HEK293 (cell line): ENCODE measurements around the gene NFKB1.

Experiments
- CTCF ChIA-PET: fragments of 350-600 bp; formaldehyde crosslinking; extraction: SDS; loops from one replicate; lab custom pipeline; 2021; ENCODE audit warnings: antibody characterized with exemption; lab: Yijun Ruan, JAX
- POLR2A ChIA-PET: fragments of 300-600 bp; formaldehyde crosslinking; extraction: SDS; loops from one replicate; lab custom pipeline; 2020; ENCODE audit warnings: antibody characterized with exemption, inconsistent platforms; lab: Yijun Ruan, JAX
- H3K27ac ChIP-seq: fragments of 200-500 bp; sonication (Bioruptor generic); 2 replicates; pipeline ENCODE4 v1.5.1; 2014; ENCODE audit warnings: low read depth, low read length, control low read depth, inconsistent platforms; ENCODE audit errors: extremely low read depth
- H3K36me3 ChIP-seq, 2 experiments: fragments of 200-500 bp in 1 of 2; sonication (Bioruptor generic) in 1 of 2; 1 replicate in 1 of 2; 2 replicates in 1 of 2; pipeline ENCODE4 v1.5.1; 2014 to 2017; ENCODE audit warnings: inconsistent platforms in 2 of 2, low read length in 2 of 2; ENCODE audit not compliant: control insufficient read depth in 2 of 2, insufficient read depth in 1 of 2
- H3K4me1 ChIP-seq: fragments of 200-500 bp; sonication (Bioruptor generic); 2 replicates; pipeline ENCODE4 v1.5.1; 2014; ENCODE audit warnings: mild to moderate bottlenecking, low read length, inconsistent platforms; ENCODE audit not compliant: control insufficient read depth, insufficient read depth
- H3K4me3 ChIP-seq: 2 replicates; pipeline ENCODE4 v1.5.1; 2011; ENCODE audit warnings: low read depth, mild to moderate bottlenecking, control low read depth, low read length, moderate library complexity
- H3K9me3 ChIP-seq: fragments of 200-500 bp; sonication (Bioruptor generic); 2 replicates; pipeline ENCODE4 v1.5.1; 2014; ENCODE audit warnings: low read depth, low read length, inconsistent platforms; ENCODE audit not compliant: control insufficient read depth, insufficient read depth
- BCL11B ChIP-seq: fragments of 450-650 bp; formaldehyde crosslinking; IDR thresholded peaks from 2 replicates; pipeline ENCODE4 v1.5.1; 2016; ENCODE audit warnings: low read depth, missing biosample characterization, missing genetic modification characterization
- GFI1B ChIP-seq: fragments of 450-650 bp; formaldehyde crosslinking; IDR thresholded peaks from 2 replicates; pipeline ENCODE4 v1.5.1; 2016; ENCODE audit warnings: missing biosample characterization, missing genetic modification characterization
- GLIS2 ChIP-seq: fragments of 450-650 bp; formaldehyde crosslinking; IDR thresholded peaks from 2 replicates; pipeline ENCODE4 v1.5.1; 2016; ENCODE audit warnings: missing biosample characterization, missing genetic modification characterization
- HOXD13 ChIP-seq: sonication (generic); formaldehyde crosslinking; IDR thresholded peaks from 2 replicates; pipeline ENCODE4 v1.8.0; 2022; ENCODE audit warnings: missing genetic modification reagents, borderline replicate concordance
- KLF1 ChIP-seq: fragments of 450-650 bp; formaldehyde crosslinking; IDR thresholded peaks from 2 replicates; pipeline ENCODE4 v1.5.1; 2016; ENCODE audit warnings: missing biosample characterization, missing genetic modification characterization
- KLF9 ChIP-seq: fragments of 450-650 bp; formaldehyde crosslinking; IDR thresholded peaks from 2 replicates; pipeline ENCODE4 v1.5.1; 2016; ENCODE audit warnings: missing biosample characterization, missing genetic modification characterization, low read depth
- PRDM2 ChIP-seq: fragments of 450-650 bp; formaldehyde crosslinking; IDR thresholded peaks from 2 replicates; pipeline ENCODE4 v1.5.1; 2016; ENCODE audit warnings: missing biosample characterization, missing genetic modification characterization, borderline replicate concordance
- SETDB1 ChIP-seq: IDR thresholded peaks from one replicate; pipeline ENCODE4 v1.6.1; 2017; ENCODE audit warnings: mild to moderate bottlenecking, low read length, moderate library complexity, mixed read lengths; ENCODE audit not compliant: insufficient read length
- SP2 ChIP-seq: fragments of 450-650 bp; formaldehyde crosslinking; IDR thresholded peaks from 2 replicates; pipeline ENCODE4 v1.5.1; 2016; ENCODE audit warnings: missing biosample characterization, missing genetic modification characterization
- ZNF121 ChIP-seq: fragments of 450-650 bp; formaldehyde crosslinking; IDR thresholded peaks from 2 replicates; pipeline ENCODE4 v1.5.1; 2016; ENCODE audit warnings: missing biosample characterization, missing genetic modification characterization
- ZNF510 ChIP-seq: fragments of 450-650 bp; formaldehyde crosslinking; IDR thresholded peaks from 2 replicates; pipeline ENCODE4 v1.5.1; 2018; ENCODE audit warnings: mild to moderate bottlenecking, missing genetic modification characterization, missing biosample characterization; ENCODE audit not compliant: insufficient replicate concordance
- ZNF518A ChIP-seq: fragments of 450-650 bp; formaldehyde crosslinking; conservative IDR thresholded peaks from 2 replicates; pipeline ENCODE4 v1.5.1; 2016; ENCODE audit warnings: low read depth, missing biosample characterization, missing genetic modification characterization
- ZNF549 ChIP-seq: fragments of 450-650 bp; IDR thresholded peaks from 2 replicates; pipeline ENCODE4 v1.5.1; 2018; ENCODE audit warnings: missing biosample characterization, missing genetic modification characterization, mild to moderate bottlenecking, inconsistent platforms, moderate library complexity
- ZNF558 ChIP-seq: fragments of 450-650 bp; formaldehyde crosslinking; IDR thresholded peaks from 2 replicates; pipeline ENCODE4 v1.5.1; 2016; ENCODE audit warnings: missing biosample characterization, missing genetic modification characterization
- ZNF664 ChIP-seq: fragments of 450-650 bp; formaldehyde crosslinking; IDR thresholded peaks from 2 replicates; pipeline ENCODE4 v1.5.1; 2016; ENCODE audit warnings: missing biosample characterization, missing genetic modification characterization
- ZNF692 ChIP-seq: fragments of 450-650 bp; formaldehyde crosslinking; IDR thresholded peaks from 2 replicates; pipeline ENCODE4 v1.5.1; 2016; ENCODE audit warnings: missing biosample characterization, missing genetic modification characterization
- ZNF701 ChIP-seq: fragments of 450-650 bp; formaldehyde crosslinking; IDR thresholded peaks from 2 replicates; pipeline ENCODE4 v1.5.1; 2016; ENCODE audit warnings: missing biosample characterization, missing genetic modification characterization
- ZNF704 ChIP-seq: fragments of 450-650 bp; formaldehyde crosslinking; IDR thresholded peaks from 2 replicates; pipeline ENCODE4 v1.5.1; 2016; ENCODE audit warnings: missing biosample characterization, missing genetic modification characterization
- ZNF707 ChIP-seq: fragments of 450-650 bp; formaldehyde crosslinking; IDR thresholded peaks from 2 replicates; pipeline ENCODE4 v1.5.1; 2016; ENCODE audit warnings: missing biosample characterization, missing genetic modification characterization
- ZNF747 ChIP-seq: fragments of 450-650 bp; formaldehyde crosslinking; IDR thresholded peaks from 2 replicates; pipeline ENCODE4 v1.5.1; 2016; ENCODE audit warnings: missing biosample characterization, missing genetic modification characterization

Gene NFKB1

GRCh38 chr4:102584091-102584490 lies 82.9 kb downstream of the NFKB1 start:
- Histone ChIP-seq H3K9me3 (no peaks in the 10 kb centered on the region), H3K4me1 (no peaks in the 10 kb centered on the region), H3K36me3 (peaks cover 9 to 33% of the 10 kb centered on the region in 2 experiments; a peak in 2 of 3 replicates), H3K4me3 (no peak overlapping the region), H3K27ac (no peak overlapping the region)
- POLR2A ChIA-PET = no interaction called here
- CTCF ChIA-PET = interaction anchor here (0.6 kb wide), 2 partner anchors 11 to 121 kb away, joined by 3 read pairs; no protein-coding TSS in a partner anchor
- TF ChIP-seq GLIS2 (tag by site-specific recombination) (no peak), ZNF701 (tag by site-specific recombination) (no peak), KLF1 (tag by site-specific recombination) (no peak), ZNF664 (tag by site-specific recombination) (no peak), HOXD13 (CRISPR knock-in tag) (no peak), ZNF518A (tag by site-specific recombination) (no peak), ZNF747 (tag by site-specific recombination) (no peak), ZNF549 (no peak), ZNF510 (no peak), SP2 (tag by site-specific recombination) (no peak), GFI1B (tag by site-specific recombination) (no peak), PRDM2 (tag by site-specific recombination) (no peak), ZNF558 (tag by site-specific recombination) (no peak)

GRCh38 chr4:102585329-102585728 lies 84.2 kb downstream of the NFKB1 start:
- H3K9me3 ChIP-seq = no peaks in the 10 kb centered on the region
- H3K27ac ChIP-seq = no peak overlapping the region
- no peaks in the 10 kb centered on the region for H3K4me1 ChIP-seq
- H3K4me3 ChIP-seq = no peak overlapping the region
- CTCF ChIA-PET = interaction anchor here (0.7 kb wide), 1 partner anchor 14 kb away, joined by 4 read pairs; no protein-coding TSS in a partner anchor
- H3K36me3 ChIP-seq = peaks cover 9 to 31% of the 10 kb centered on the region in 2 experiments; a peak in 2 of 3 replicates
- POLR2A ChIA-PET = interaction anchor here (0.7 kb wide), 1 partner anchor 9 kb away, joined by 4 read pairs; no protein-coding TSS in a partner anchor
- TF ChIP-seq ZNF707 (tag by site-specific recombination) (no peak), ZNF704 (no peak), KLF9 (tag by site-specific recombination) (no peak), SETDB1 (no peak), BCL11B (tag by site-specific recombination) (no peak), ZNF121 (no peak), ZNF692 (no peak)
